Measurements from ENCODE around the gene DISC1.

The DISC1 gene

GRCh38 chr1:231855926-231856325 is 229.3 kb downstream of the DISC1 start:
- Histone ChIP-seq H3K4me2 (ENCODE audit: low read length) (no peak overlapping the region), H3K79me2 (ENCODE audit: insufficient read depth, low read length) (no peaks in the 10 kb centered on the region), H3K27me3 (ENCODE audit: insufficient read depth, low read length) (no peaks in the 10 kb centered on the region), H3K9me3 (ENCODE audit: low read length) (no peaks in the 10 kb centered on the region), H3F3A (ENCODE audit: insufficient read depth, low read length) (no peaks in the 10 kb centered on the region), H3K27ac (ENCODE audit: low read depth, low read length, poor library complexity, severe bottlenecking) (no peak overlapping the region), H3K9me2 (ENCODE audit: low read depth, low read length) (no peaks in the 10 kb centered on the region), H2AFZ (ENCODE audit: low read length) (no peak overlapping the region), H3K4me3 (ENCODE audit: low read depth, low read length, poor library complexity, severe bottlenecking) (no peak overlapping the region), H4K20me1 (ENCODE audit: insufficient read depth, low read length) (no peaks in the 10 kb centered on the region), H3K4me1 (ENCODE audit: insufficient read depth, low read length, severe bottlenecking) (no peaks in the 10 kb centered on the region), H3K36me3 (ENCODE audit: insufficient read depth, low read length) (no peaks in the 10 kb centered on the region), H3K9ac (ENCODE audit: low read length) (no peak overlapping the region)
- TF ChIP-seq EZH2 (IDR thresholded peaks at IDR 0.05; ENCODE audit: borderline replicate concordance, low read length), result no peak
- TF ChIP-seq, protein P1, sequence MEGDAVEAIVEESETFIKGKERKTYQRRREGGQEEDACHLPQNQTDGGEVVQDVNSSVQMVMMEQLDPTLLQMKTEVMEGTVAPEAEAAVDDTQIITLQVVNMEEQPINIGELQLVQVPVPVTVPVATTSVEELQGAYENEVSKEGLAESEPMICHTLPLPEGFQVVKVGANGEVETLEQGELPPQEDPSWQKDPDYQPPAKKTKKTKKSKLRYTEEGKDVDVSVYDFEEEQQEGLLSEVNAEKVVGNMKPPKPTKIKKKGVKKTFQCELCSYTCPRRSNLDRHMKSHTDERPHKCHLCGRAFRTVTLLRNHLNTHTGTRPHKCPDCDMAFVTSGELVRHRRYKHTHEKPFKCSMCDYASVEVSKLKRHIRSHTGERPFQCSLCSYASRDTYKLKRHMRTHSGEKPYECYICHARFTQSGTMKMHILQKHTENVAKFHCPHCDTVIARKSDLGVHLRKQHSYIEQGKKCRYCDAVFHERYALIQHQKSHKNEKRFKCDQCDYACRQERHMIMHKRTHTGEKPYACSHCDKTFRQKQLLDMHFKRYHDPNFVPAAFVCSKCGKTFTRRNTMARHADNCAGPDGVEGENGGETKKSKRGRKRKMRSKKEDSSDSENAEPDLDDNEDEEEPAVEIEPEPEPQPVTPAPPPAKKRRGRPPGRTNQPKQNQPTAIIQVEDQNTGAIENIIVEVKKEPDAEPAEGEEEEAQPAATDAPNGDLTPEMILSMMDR (IDR thresholded peaks at IDR 0.05; ENCODE audit: low read length), result no peak

- H4K20me1 ChIP-seq (ENCODE audit: insufficient read depth, low read length), result no peaks in the 10 kb centered on the region
- TF ChIP-seq EZH2 (IDR thresholded peaks at IDR 0.05; ENCODE audit: borderline replicate concordance, low read length), result no peak
- TF ChIP-seq, protein P1 (IDR thresholded peaks at IDR 0.05; ENCODE audit: low read length), result no peak
- no peaks in the 10 kb centered on the region for H3K9me3 ChIP-seq (ENCODE audit: low read length)
- no peaks in the 10 kb centered on the region for H3K79me2 ChIP-seq (ENCODE audit: insufficient read depth, low read length)
- H3K4me1 ChIP-seq (ENCODE audit: insufficient read depth, low read length, severe bottlenecking), result no peaks in the 10 kb centered on the region
- no peak overlapping the region for H3K4me2 ChIP-seq (ENCODE audit: low read length)
- H3K9me2 ChIP-seq (ENCODE audit: low read depth, low read length), result no peaks in the 10 kb centered on the region
- H3K27ac ChIP-seq (ENCODE audit: low read depth, low read length, poor library complexity, severe bottlenecking), result no peak overlapping the region
- no peak overlapping the region for H3K9ac ChIP-seq (ENCODE audit: low read length)
- no peaks in the 10 kb centered on the region for H3F3A ChIP-seq (ENCODE audit: insufficient read depth, low read length)
- no peak overlapping the region for H2AFZ ChIP-seq (ENCODE audit: low read length)
- no peak overlapping the region for H3K4me3 ChIP-seq (ENCODE audit: low read depth, low read length, poor library complexity, severe bottlenecking)
- H3K36me3 ChIP-seq (ENCODE audit: insufficient read depth, low read length), result no peaks in the 10 kb centered on the region
- H3K27me3 ChIP-seq (ENCODE audit: insufficient read depth, low read length), result no peaks in the 10 kb centered on the region
Measured at GRCh38 chr1:231856426-231856825, 229.8 kb downstream of the DISC1 start.

GRCh38 chr1:231856894-231857293 is 230.3 kb downstream of the DISC1 start:
- H3K27ac ChIP-seq (ENCODE audit: low read depth, low read length, poor library complexity, severe bottlenecking), result no peak overlapping the region
- no peaks in the 10 kb centered on the region for H3F3A ChIP-seq (ENCODE audit: insufficient read depth, low read length)
- no peaks in the 10 kb centered on the region for H3K27me3 ChIP-seq (ENCODE audit: insufficient read depth, low read length)
- no peak overlapping the region for H3K4me3 ChIP-seq (ENCODE audit: low read depth, low read length, poor library complexity, severe bottlenecking)
- no peaks in the 10 kb centered on the region for H4K20me1 ChIP-seq (ENCODE audit: insufficient read depth, low read length)
- TF ChIP-seq, protein P1 (IDR thresholded peaks at IDR 0.05; ENCODE audit: low read length), result no peak
- TF ChIP-seq EZH2 (IDR thresholded peaks at IDR 0.05; ENCODE audit: borderline replicate concordance, low read length), result no peak
- H3K4me2 ChIP-seq (ENCODE audit: low read length), result no peak overlapping the region
- H3K9ac ChIP-seq (ENCODE audit: low read length), result no peak overlapping the region
- no peaks in the 10 kb centered on the region for H3K36me3 ChIP-seq (ENCODE audit: insufficient read depth, low read length)
- H3K79me2 ChIP-seq (ENCODE audit: insufficient read depth, low read length), result no peaks in the 10 kb centered on the region
- no peaks in the 10 kb centered on the region for H3K9me2 ChIP-seq (ENCODE audit: low read depth, low read length)
- H3K9me3 ChIP-seq (ENCODE audit: low read length), result no peaks in the 10 kb centered on the region
- no peak overlapping the region for H2AFZ ChIP-seq (ENCODE audit: low read length)
- no peaks in the 10 kb centered on the region for H3K4me1 ChIP-seq (ENCODE audit: insufficient read depth, low read length, severe bottlenecking)

Measured in OCI-LY1 (cell line).